Neural cell (in vitro differentiated cells): ENCODE results near the gene ASPDH. TPM values are rescaled to one million over a fixed set of nuclear protein-coding genes. Genes with fewer than 3 reads are reported as not detected.

ENCODE experiments used
- H2AFZ ChIP-seq: fragments of 200-600, 300-800 bp; sonication (generic), shearing (Covaris generic); 2 replicates; pipeline ENCODE4 v1.6.0; 2014; ENCODE audit warnings: low read depth, mild to moderate bottlenecking, antibody characterized with exemption, low read length, moderate library complexity
- H3F3A ChIP-seq: fragments of 200-600 bp; shearing (Covaris generic); 2 replicates; pipeline ENCODE4 v1.6.1; 2016; ENCODE audit warnings: mild to moderate bottlenecking, moderate library complexity, mixed read lengths, antibody characterized with exemption, low read length; ENCODE audit not compliant: insufficient read depth, poor library complexity, severe bottlenecking
- H3K27ac ChIP-seq: fragments of 200-600, 300-800 bp; sonication (generic), shearing (Covaris generic); 2 replicates; pipeline ENCODE4 v1.5.1; 2014; ENCODE audit warnings: mild to moderate bottlenecking, low read length, moderate library complexity
- H3K27me3 ChIP-seq: fragments of 300-800, 200-600 bp; sonication (generic), shearing (Covaris generic); 2 replicates; pipeline ENCODE4 v1.6.0; 2014; ENCODE audit warnings: mild to moderate bottlenecking, low read depth, low read length, moderate library complexity; ENCODE audit not compliant: insufficient read depth
- H3K36me3 ChIP-seq: fragments of 300-800, 200-600 bp; sonication (generic), shearing (Covaris generic); 2 replicates; pipeline ENCODE4 v1.5.1; 2014; ENCODE audit warnings: mild to moderate bottlenecking, antibody characterized with exemption, low read length, moderate library complexity; ENCODE audit not compliant: insufficient read depth
- H3K4me2 ChIP-seq: fragments of 300-800, 200-600 bp; sonication (generic), shearing (Covaris generic); 2 replicates; pipeline ENCODE4 v1.6.0; 2014; ENCODE audit warnings: mild to moderate bottlenecking, low read length
- H3K4me3 ChIP-seq: fragments of 300-800, 200-600 bp; sonication (generic), shearing (Covaris generic); 2 replicates; pipeline ENCODE4 v1.5.1; 2014; ENCODE audit warnings: mild to moderate bottlenecking, low read length, moderate library complexity
- H3K79me2 ChIP-seq: fragments of 200-600 bp; shearing (Covaris generic); replicated peaks from 2 replicates; pipeline ENCODE4 v1.6.0; 2014; ENCODE audit warnings: mild to moderate bottlenecking, low read length, moderate library complexity; ENCODE audit not compliant: insufficient read depth
- H3K9ac ChIP-seq: fragments of 300-800, 200-600 bp; sonication (generic), shearing (Covaris generic); 2 replicates; pipeline ENCODE4 v1.6.1; 2016; ENCODE audit warnings: mild to moderate bottlenecking, low read length, mixed read lengths
- H3K9me2 ChIP-seq: fragments of 200-600 bp; shearing (Covaris generic); 2 replicates; pipeline ENCODE4 v1.6.1; 2016; ENCODE audit warnings: mild to moderate bottlenecking, low read length, mixed read lengths; ENCODE audit not compliant: insufficient read depth
- H3K9me3 ChIP-seq: fragments of 200-600, 300-800 bp; sonication (generic), shearing (Covaris generic); 2 replicates; pipeline ENCODE4 v1.6.1; 2016; ENCODE audit warnings: mild to moderate bottlenecking, mixed run types, low read length, moderate library complexity, mixed read lengths
- H4K20me1 ChIP-seq: fragments of 200-600 bp; shearing (Covaris generic); 2 replicates; pipeline ENCODE4 v1.6.1; 2016; ENCODE audit warnings: mild to moderate bottlenecking, mixed run types; ENCODE audit not compliant: insufficient read depth
- EP300 ChIP-seq: fragments of 450-650 bp; conservative IDR thresholded peaks from 2 replicates; pipeline ENCODE4 v1.6.1; 2014; ENCODE audit warnings: antibody characterized with exemption, mild to moderate bottlenecking, moderate library complexity; ENCODE audit not compliant: poor library complexity, severe bottlenecking
- EZH2 ChIP-seq: fragments of 200-600, 300-800 bp; shearing (Covaris generic), sonication (generic); IDR thresholded peaks from 2 replicates; pipeline ENCODE4 v1.6.1; 2014; ENCODE audit warnings: antibody characterized with exemption, low read length, borderline replicate concordance, mild to moderate bottlenecking; ENCODE audit not compliant: insufficient read depth, poor library complexity, severe bottlenecking
- MXI1 ChIP-seq: fragments of 450-650 bp; conservative IDR thresholded peaks from 2 replicates; pipeline ENCODE4 v1.6.1; 2014; ENCODE audit warnings: antibody characterized with exemption, mild to moderate bottlenecking; ENCODE audit not compliant: poor library complexity, severe bottlenecking
- POLR2AphosphoS5 ChIP-seq: IDR thresholded peaks from 2 replicates; pipeline ENCODE4 v1.6.1; 2012
- RAD21 ChIP-seq: fragments of 450-650 bp; conservative IDR thresholded peaks from 2 replicates; pipeline ENCODE4 v1.6.1; 2014; ENCODE audit warnings: antibody characterized with exemption, mild to moderate bottlenecking, moderate library complexity
- REST ChIP-seq: IDR thresholded peaks from 2 replicates; pipeline ENCODE4 v1.6.1; 2012; ENCODE audit warnings: borderline replicate concordance
- SMC3 ChIP-seq: fragments of 450-650 bp; conservative IDR thresholded peaks from 2 replicates; pipeline ENCODE4 v1.6.1; 2014; ENCODE audit warnings: antibody characterized with exemption, mild to moderate bottlenecking, moderate library complexity; ENCODE audit not compliant: poor library complexity
- TAF1 ChIP-seq: IDR thresholded peaks from 2 replicates; pipeline ENCODE4 v1.6.1; 2012; ENCODE audit warnings: low read depth
- polyA plus RNA-seq: library from polyadenylated mRNA; depleted of rRNA; stranded (reverse); fragments of >200 nt; gene quantifications from 2 replicates; pipeline ENCODE4 v1.2.3, GENCODE V29; 2014
- TF ChIP-seq, protein P1 (sequence below): fragments of 450-650 bp; IDR thresholded peaks from 2 replicates; pipeline ENCODE4 v1.5.1; 2014; ENCODE audit warnings: antibody characterized with exemption, mild to moderate bottlenecking, moderate library complexity; ENCODE audit not compliant: poor library complexity, severe bottlenecking

Gene ASPDH
- polyA plus RNA-seq, 1 donor from 2014 or later, result not detected

GRCh38 chr19:50536662-50537305 lies 23.1 kb upstream of the ASPDH start:
- Histone ChIP-seq H3K9ac (no peak overlapping the region), H3K9me3 (no peaks in the 10 kb centered on the region), H2AFZ (no peak overlapping the region), H3K27me3 (no peaks in the 10 kb centered on the region), H3K4me3 (no peak overlapping the region), H3K27ac (no peak overlapping the region), H3K79me2 (peaks cover 53% of the 10 kb centered on the region), H3F3A (no peaks in the 10 kb centered on the region), H3K9me2 (no peaks in the 10 kb centered on the region), H4K20me1 (no peaks in the 10 kb centered on the region), H3K36me3 (peaks cover 7% of the 10 kb centered on the region), H3K4me2 (no peak overlapping the region)
- TF ChIP-seq, protein P1, sequence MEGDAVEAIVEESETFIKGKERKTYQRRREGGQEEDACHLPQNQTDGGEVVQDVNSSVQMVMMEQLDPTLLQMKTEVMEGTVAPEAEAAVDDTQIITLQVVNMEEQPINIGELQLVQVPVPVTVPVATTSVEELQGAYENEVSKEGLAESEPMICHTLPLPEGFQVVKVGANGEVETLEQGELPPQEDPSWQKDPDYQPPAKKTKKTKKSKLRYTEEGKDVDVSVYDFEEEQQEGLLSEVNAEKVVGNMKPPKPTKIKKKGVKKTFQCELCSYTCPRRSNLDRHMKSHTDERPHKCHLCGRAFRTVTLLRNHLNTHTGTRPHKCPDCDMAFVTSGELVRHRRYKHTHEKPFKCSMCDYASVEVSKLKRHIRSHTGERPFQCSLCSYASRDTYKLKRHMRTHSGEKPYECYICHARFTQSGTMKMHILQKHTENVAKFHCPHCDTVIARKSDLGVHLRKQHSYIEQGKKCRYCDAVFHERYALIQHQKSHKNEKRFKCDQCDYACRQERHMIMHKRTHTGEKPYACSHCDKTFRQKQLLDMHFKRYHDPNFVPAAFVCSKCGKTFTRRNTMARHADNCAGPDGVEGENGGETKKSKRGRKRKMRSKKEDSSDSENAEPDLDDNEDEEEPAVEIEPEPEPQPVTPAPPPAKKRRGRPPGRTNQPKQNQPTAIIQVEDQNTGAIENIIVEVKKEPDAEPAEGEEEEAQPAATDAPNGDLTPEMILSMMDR, result no peak
- TF ChIP-seq SMC3, result no peak

DNA sequence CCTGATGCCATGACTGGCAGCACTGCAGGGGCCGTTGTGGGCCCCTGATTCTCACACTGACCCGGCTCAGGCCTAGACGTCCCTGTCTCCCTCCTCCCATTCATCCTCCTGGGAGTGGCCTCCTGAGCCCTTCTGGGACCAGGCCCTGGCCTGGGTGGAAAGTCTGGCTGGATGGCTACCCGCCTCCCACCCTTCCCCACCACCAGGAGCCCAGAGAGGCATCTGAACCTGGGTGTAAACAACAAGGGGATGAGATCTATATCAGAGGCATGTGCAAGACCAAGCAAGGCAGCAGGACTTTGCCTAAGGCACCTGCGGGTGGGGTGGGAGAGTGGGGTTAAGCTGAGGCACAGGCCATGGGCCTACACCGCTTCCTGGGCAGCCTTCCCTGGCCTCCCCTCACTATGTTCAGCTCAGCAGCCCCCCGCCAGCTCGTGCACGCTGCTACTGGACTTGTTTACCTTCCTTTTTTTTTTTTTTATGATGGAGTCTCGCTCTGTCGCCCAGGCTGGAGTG lies 22.0 kb upstream of the ASPDH start:
- no peak overlapping the region for H3K27ac ChIP-seq
- TF ChIP-seq POLR2AphosphoS5 (no peak), EP300 (no peak), MXI1 (no peak), SMC3 (no peak), TAF1 (no peak), RAD21 (no peak), EZH2 (no peak)
- TF ChIP-seq, protein P1, result no peak
- no peaks in the 10 kb centered on the region for H3F3A ChIP-seq
- no peaks in the 10 kb centered on the region for H3K9me3 ChIP-seq
- H3K36me3 ChIP-seq, result peaks cover 7% of the 10 kb centered on the region
- H3K4me3 ChIP-seq, result no peak overlapping the region
- no peak overlapping the region for H2AFZ ChIP-seq
- no peaks in the 10 kb centered on the region for H3K27me3 ChIP-seq
- no peak overlapping the region for H3K4me2 ChIP-seq
- H3K9ac ChIP-seq, result no peak overlapping the region
- no peaks in the 10 kb centered on the region for H3K9me2 ChIP-seq
- peaks cover 59% of the 10 kb centered on the region for H3K79me2 ChIP-seq
- H4K20me1 ChIP-seq, result no peaks in the 10 kb centered on the region

DNA sequence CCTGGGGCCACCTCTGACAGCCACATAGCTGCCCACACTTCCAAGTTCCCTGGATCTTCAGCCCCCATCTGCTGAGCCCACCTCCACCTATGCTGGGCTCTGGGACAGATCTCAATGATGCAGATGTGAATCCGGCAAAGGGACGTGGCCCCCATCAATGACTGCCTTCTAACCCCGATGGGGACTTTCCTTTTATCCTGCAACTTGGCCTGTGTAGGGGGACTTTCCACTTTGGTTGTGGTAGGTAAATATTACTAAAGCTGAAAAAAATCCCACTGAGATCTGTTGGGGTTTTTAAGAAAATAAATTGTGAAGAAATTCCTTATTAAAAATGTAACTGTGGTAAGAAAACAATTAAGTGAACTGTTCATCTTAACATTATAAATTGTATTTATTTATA lies 20.8 kb upstream of the ASPDH start:
- Histone ChIP-seq H2AFZ (no peak overlapping the region), H3K4me2 (no peak overlapping the region), H3K27me3 (no peaks in the 10 kb centered on the region), H3K79me2 (peaks cover 51% of the 10 kb centered on the region), H3K4me3 (no peak overlapping the region), H3F3A (no peaks in the 10 kb centered on the region), H3K9me2 (no peaks in the 10 kb centered on the region), H3K9me3 (no peaks in the 10 kb centered on the region), H3K9ac (no peak overlapping the region), H3K27ac (no peak overlapping the region), H4K20me1 (no peaks in the 10 kb centered on the region), H3K36me3 (peaks cover 7% of the 10 kb centered on the region)
- TF ChIP-seq RAD21 (no peak), POLR2AphosphoS5 (no peak), REST (no peak), EZH2 (no peak), MXI1 (no peak), EP300 (no peak), SMC3 (no peak), TAF1 (no peak)
- TF ChIP-seq, protein P1, result no peak
